Stomach (tissue), 4 donors: ENCODE data around the gene FMN1.

ENCODE experiments used
- CTCF ChIP-seq, 7 experiments: fragments of 450-650 bp in 4 of 7; fragments of 200-600 bp in 3 of 7; sonication (generic) in 3 of 7; IDR thresholded peaks; one replicate each; pipeline ENCODE4 v1.5.1; 2016 to 2019; ENCODE audit warnings: antibody characterized with exemption in 7 of 7, control low read depth in 2 of 7, mild to moderate bottlenecking in 1 of 7
- EP300 ChIP-seq: sonication (generic); formaldehyde crosslinking; IDR thresholded peaks from one replicate; pipeline ENCODE4 v1.6.1; 2017; ENCODE audit warnings: antibody characterized with exemption
- POLR2A ChIP-seq, 4 donors: fragments of 450-650 bp; IDR thresholded peaks; one replicate each; pipeline ENCODE4 v1.6.1; 2016; ENCODE audit warnings: antibody characterized with exemption in 4 of 4, control low read depth in 2 of 4, mild to moderate bottlenecking in 1 of 4, moderate library complexity in 1 of 4
- POLR2AphosphoS5 ChIP-seq, 3 donors: sonication (generic); formaldehyde crosslinking; IDR thresholded peaks; one replicate each; pipeline ENCODE4 v1.6.1; 2016; ENCODE audit warnings: antibody characterized with exemption in 3 of 3

GRCh38 chr15:32910839-32911238 is 283.7 kb downstream of the FMN1 start:
- TF ChIP-seq CTCF (IDR thresholded peaks at IDR 0.05) (no peak), POLR2AphosphoS5 (IDR thresholded peaks at IDR 0.05) (no peak), POLR2A (IDR thresholded peaks at IDR 0.05) (no peak), EP300 (no peak)
